ENCODE measurements around the gene RGS3. TPM values are rescaled to one million over a fixed set of nuclear protein-coding genes. Genes with fewer than 3 reads are reported as not detected.

RGS3 gene
- total RNA-seq, 2 experiments from 2014 or later = 22.8 to 32.9 TPM

GRCh38 chr9:113558632-113559502, 95.3 kb downstream of the RGS3 start:
- TF ChIP-seq CTCF (conservative IDR thresholded peaks at IDR 0.05; ENCODE audit: low read length) (no peak), EZH2phosphoT487 (IDR thresholded peaks at IDR 0.05; ENCODE audit: borderline replicate concordance, low read depth, low read length) (no peak)
- Histone ChIP-seq H3K4me2 (ENCODE audit: low read length) (no peak overlapping the region), H2AFZ (ENCODE audit: low read length) (no peak overlapping the region), H3K4me3 (ENCODE audit: low read depth, low read length, poor library complexity, severe bottlenecking) (no peak overlapping the region), H3K4me1 (ENCODE audit: insufficient read depth, low read length, poor library complexity, severe bottlenecking) (no peaks in the 10 kb centered on the region), H3K36me3 (ENCODE audit: insufficient read depth, low read length) (no peaks in the 10 kb centered on the region), H3K9me2 (ENCODE audit: insufficient read depth, low read length) (no peaks in the 10 kb centered on the region), H3K9me3 (ENCODE audit: low read length) (no peaks in the 10 kb centered on the region), H4K20me1 (ENCODE audit: insufficient read depth, low read length) (no peaks in the 10 kb centered on the region), H3K27ac (ENCODE audit: low read depth, low read length, poor library complexity, severe bottlenecking) (no peak overlapping the region), H3K79me2 (ENCODE audit: insufficient read depth, low read depth, low read length) (no peaks in the 10 kb centered on the region)
- DNase-seq (ENCODE audit: low spot score) = no peak
- intact Hi-C loops (cut with micrococcal nuclease; ENCODE audit: unreplicated experiment) = no loop called here
- POLR2A ChIA-PET = interaction anchor here (0.6 to 2.0 kb wide), 5 partner anchors 12 to 39 kb away, joined by 3 to 6 read pairs (median 4); no protein-coding TSS in a partner anchor
- CTCF ChIA-PET (ENCODE audit: unreplicated experiment) = no interaction called here
- no TSS peak for BruUV-seq (replicated peaks)

- H3K4me1 ChIP-seq (ENCODE audit: insufficient read depth, low read length, poor library complexity, severe bottlenecking) = peaks cover 2% of the 10 kb centered on the region
- CTCF ChIA-PET (ENCODE audit: unreplicated experiment) = interaction anchor here (0.6 to 1.0 kb wide), 2 partner anchors 20 to 839 kb away, joined by 3 to 9 read pairs; no protein-coding TSS in a partner anchor
- POLR2A ChIA-PET = interaction anchor here (1.0 to 2.0 kb wide), 4 partner anchors 16 to 43 kb away, joined by 3 to 6 read pairs (median 4); no protein-coding TSS in a partner anchor
- no peaks in the 10 kb centered on the region for H3K9me3 ChIP-seq (ENCODE audit: low read length)
- no peaks in the 10 kb centered on the region for H4K20me1 ChIP-seq (ENCODE audit: insufficient read depth, low read length)
- H3K4me3 ChIP-seq (ENCODE audit: low read depth, low read length, poor library complexity, severe bottlenecking) = no peak overlapping the region
- H3K4me2 ChIP-seq (ENCODE audit: low read length) = no peak overlapping the region
- no TSS peak for BruUV-seq (replicated peaks)
- no peak overlapping the region for H3K27ac ChIP-seq (ENCODE audit: low read depth, low read length, poor library complexity, severe bottlenecking)
- no peak for DNase-seq (ENCODE audit: low spot score)
- H3K9me2 ChIP-seq (ENCODE audit: insufficient read depth, low read length) = no peaks in the 10 kb centered on the region
- intact Hi-C loops (cut with micrococcal nuclease; ENCODE audit: unreplicated experiment) = no loop called here
- H2AFZ ChIP-seq (ENCODE audit: low read length) = no peak overlapping the region
- no peaks in the 10 kb centered on the region for H3K79me2 ChIP-seq (ENCODE audit: insufficient read depth, low read depth, low read length)
- TF ChIP-seq CTCF (conservative IDR thresholded peaks at IDR 0.05; ENCODE audit: low read length) = no peak
- no peak for TF ChIP-seq EZH2phosphoT487 (IDR thresholded peaks at IDR 0.05; ENCODE audit: borderline replicate concordance, low read depth, low read length)
- H3K36me3 ChIP-seq (ENCODE audit: insufficient read depth, low read length) = no peaks in the 10 kb centered on the region
Measured at GRCh38 chr9:113559834-113560800, 96.6 kb downstream of the RGS3 start.
